Measurements from ENCODE around the gene AK9. TPM values are rescaled to one million over a fixed set of nuclear protein-coding genes. Genes with fewer than 3 reads are reported as not detected.
"Not testable (repeated sequence)": the region's sequence is repeated elsewhere in the genome, so short reads cannot be mapped to it uniquely, and the experiment has no call there.

Gene AK9
- total RNA-seq, 4 donors from 2014 or later, result 8.4 to 15.0 (median 10.6) TPM

GRCh38 chr6:109579361-109579760 lies 111.6 kb downstream of the AK9 start:
- TF ChIP-seq POLR2A (IDR thresholded peaks at IDR 0.05; ENCODE audit: low read depth) (no peak), POLR2AphosphoS5 (IDR thresholded peaks at IDR 0.05) (no peak), CTCF (IDR thresholded peaks at IDR 0.05) (no peak), EP300 (IDR thresholded peaks at IDR 0.05) (no peak)
- no peak overlapping the region for H3K27ac ChIP-seq (replicated peaks in 1 of 4)
- DNase-seq (ENCODE audit: extremely low spot score), result no peak
- WGBS, result 83% methylated on average over 2 of the region's 2 CpGs
- intact Hi-C loops (cut with DNase I), result no loop called here
- peaks cover 0 to 7% (median 2%) of the 10 kb centered on the region in 4 donors for H3K36me3 ChIP-seq
- no peaks in the 10 kb centered on the region for H3K27me3 ChIP-seq
- no peaks in the 10 kb centered on the region for H3K4me1 ChIP-seq
- H3K9me3 ChIP-seq, result no peaks in the 10 kb centered on the region
- H3K4me3 ChIP-seq, result no peak overlapping the region

GRCh38 chr6:109569901-109570300 lies 121.1 kb downstream of the AK9 start:
- H3K27ac ChIP-seq (replicated peaks in 1 of 4); intact Hi-C loops (cut with DNase I); H3K9me3 ChIP-seq; H3K4me1 ChIP-seq; H3K4me3 ChIP-seq; H3K36me3 ChIP-seq; H3K27me3 ChIP-seq; DNase-seq (ENCODE audit: extremely low spot score): not testable (repeated sequence)
- WGBS, result 80% methylated on average over 2 of the region's 2 CpGs

- intact Hi-C loops (cut with DNase I), result no loop called here
- no peak for DNase-seq (ENCODE audit: extremely low spot score)
- H3K9me3 ChIP-seq, result peaks cover 0 to 10% (median 4%) of the 10 kb centered on the region in 4 donors
- no peak overlapping the region for H3K4me3 ChIP-seq
- H3K27ac ChIP-seq (replicated peaks in 1 of 4), result no peak overlapping the region
- WGBS, result 96% methylated on average over 1 of the region's 1 CpG
- TF ChIP-seq EP300 (IDR thresholded peaks at IDR 0.05), result no peak
- no peak for TF ChIP-seq CTCF (IDR thresholded peaks at IDR 0.05)
- no peak for TF ChIP-seq POLR2AphosphoS5 (IDR thresholded peaks at IDR 0.05)
- no peak for TF ChIP-seq POLR2A (IDR thresholded peaks at IDR 0.05; ENCODE audit: low read depth)
- H3K36me3 ChIP-seq, result peaks cover 0 to 11% (median 6%) of the 10 kb centered on the region in 4 donors
- H3K4me1 ChIP-seq, result no peaks in the 10 kb centered on the region
- H3K27me3 ChIP-seq, result no peaks in the 10 kb centered on the region
These were observed 129.2 kb downstream of the AK9 start for GRCh38 chr6:109561844-109562243.

GRCh38 chr6:109531446-109531845 lies 159.6 kb downstream of the AK9 start:
- no peak overlapping the region for H3K4me3 ChIP-seq
- WGBS, result 34% methylated on average over 6 of the region's 6 CpGs
- DNase-seq (ENCODE audit: extremely low spot score), result no peak
- peaks cover 0 to 15% (median 11%) of the 10 kb centered on the region in 4 donors for H3K4me1 ChIP-seq
- H3K36me3 ChIP-seq, result no peaks in the 10 kb centered on the region
- H3K27ac ChIP-seq (replicated peaks in 1 of 4), result no peak overlapping the region
- intact Hi-C loops (cut with DNase I), result loop anchor here (5.0 kb wide), 1 partner anchor 511 kb away; no protein-coding TSS in a partner anchor
- H3K27me3 ChIP-seq, result no peaks in the 10 kb centered on the region
- TF ChIP-seq EP300 (IDR thresholded peaks at IDR 0.05) (no peak), CTCF (IDR thresholded peaks at IDR 0.05) (no peak), POLR2AphosphoS5 (IDR thresholded peaks at IDR 0.05) (no peak), POLR2A (IDR thresholded peaks at IDR 0.05; ENCODE audit: low read depth) (no peak)
- H3K9me3 ChIP-seq, result no peaks in the 10 kb centered on the region

GRCh38 chr6:109527989-109528388 lies 163.0 kb downstream of the AK9 start:
- WGBS, result 89% methylated on average over 3 of the region's 3 CpGs
- peaks cover 0 to 15% (median 11%) of the 10 kb centered on the region in 4 donors for H3K4me1 ChIP-seq
- H3K9me3 ChIP-seq, result peaks cover 0 to 5% (median 0%) of the 10 kb centered on the region in 4 donors
- no peak for DNase-seq (ENCODE audit: extremely low spot score)
- TF ChIP-seq CTCF (IDR thresholded peaks at IDR 0.05), result no peak
- no peaks in the 10 kb centered on the region for H3K27me3 ChIP-seq
- no peak overlapping the region for H3K4me3 ChIP-seq
- H3K36me3 ChIP-seq, result no peaks in the 10 kb centered on the region
- H3K27ac ChIP-seq (replicated peaks in 1 of 4), result no peak overlapping the region
- intact Hi-C loops (cut with DNase I), result no loop called here
